Kidney (tissue), 14 donors: ENCODE data around the gene EMP1. TPM values are rescaled to one million over a fixed set of nuclear protein-coding genes. Genes with fewer than 3 reads are reported as not detected.

Source experiments
- DNase-seq, 5 donors: peaks; one replicate each; pipeline ENCODE4 v3.0.0-alpha.2; 2013 to 2020
- FAIRE-seq: peaks from 2 replicates; lab custom pipeline; 2012; peaks lifted over from hg19 to GRCh38; lab: Jason Lieb, UNC
- H3K27ac ChIP-seq, 2 donors: one replicate each; pipeline ENCODE4 v1.7.0; 2013; ENCODE audit warnings: low read depth in 2 of 2, low read length in 2 of 2, inconsistent platforms in 1 of 2
- H3K27me3 ChIP-seq: one replicate; pipeline ENCODE4 v1.7.1; 2013; ENCODE audit warnings: low read length, inconsistent platforms; ENCODE audit not compliant: control insufficient read depth, insufficient read depth
- H3K36me3 ChIP-seq, 3 donors: one replicate each; pipeline versions ENCODE4 v1.7.0 to v1.7.1; 2013; ENCODE audit warnings: low read length in 3 of 3, control low read depth in 1 of 3, inconsistent platforms in 1 of 3; ENCODE audit not compliant: insufficient read depth in 3 of 3, control insufficient read depth in 2 of 3
- H3K4me1 ChIP-seq, 3 donors: one replicate each; pipeline versions ENCODE4 v1.7.0 to v1.7.1; 2013; ENCODE audit warnings: low read length in 3 of 3, inconsistent platforms in 1 of 3, low read depth in 1 of 3; ENCODE audit not compliant: control insufficient read depth in 2 of 3, insufficient read depth in 2 of 3
- H3K4me3 ChIP-seq, 3 donors: one replicate each; pipeline versions ENCODE4 v1.7.0 to v1.8.1; 2013; ENCODE audit warnings: low read length in 3 of 3, control low read depth in 1 of 3, inconsistent platforms in 1 of 3
- H3K9ac ChIP-seq, 3 donors: one replicate each; pipeline versions ENCODE4 v1.7.0 to v1.7.1; 2013; ENCODE audit warnings: low read length in 3 of 3, control low read depth in 1 of 3, inconsistent platforms in 1 of 3
- H3K9me3 ChIP-seq, 3 donors: one replicate each; pipeline versions ENCODE4 v1.7.0 to v1.7.1; 2013; ENCODE audit warnings: low read length in 3 of 3, control low read depth in 1 of 3, inconsistent platforms in 1 of 3; ENCODE audit not compliant: control insufficient read depth in 2 of 3, insufficient read depth in 1 of 3
- intact Hi-C: fragments of 100-400 bp; cut with DNase I; formaldehyde crosslinking; loops from one replicate; pipeline ENCODE4 v1.11.1; 2022
- polyA plus RNA-seq: library from polyadenylated mRNA; stranded (reverse); fragments of 350-450 nt; fragmentation: Illumina TruSeq; extraction: RNeasy Lipid Tissue Mini Kit (QIAGEN cat#74804); gene quantifications from one replicate; pipeline ENCODE4 v1.2.3, GENCODE V29; 2014; ENCODE audit warnings: low read depth, low replicate concordance; ENCODE audit not compliant: insufficient read depth
- total RNA-seq: library from RNA; stranded (reverse); fragmentation: NEBNext Ultra II Directional; extraction: Animal tissue kit (Norgen Biotek cat#: 25700); gene quantifications from one replicate; pipeline ENCODE4 v1.2.1, GENCODE V29; 2021
- TF ChIP-seq, protein P1 (sequence below): IDR thresholded peaks from 3 replicates; pipeline ENCODE4 v1.5.1; 2012; ENCODE audit warnings: mild to moderate bottlenecking, moderate library complexity, borderline replicate concordance; ENCODE audit not compliant: insufficient read depth; ENCODE audit errors: extremely low read depth
- donor health status: control.
- donor health status: control.
- donor health status: control.
- donor health status: control.
- donor health status: control.
- donor health status: DM: yes; HTN: yes; CAD: no.
- donor health status: Normal renal cell carcinoma (clear cell type).

Gene EMP1
- total and polyA plus RNA-seq, 2 donors from 2014 or later = 45.1 to 431 TPM

- FAIRE-seq = no peak
- TF ChIP-seq, protein P1, sequence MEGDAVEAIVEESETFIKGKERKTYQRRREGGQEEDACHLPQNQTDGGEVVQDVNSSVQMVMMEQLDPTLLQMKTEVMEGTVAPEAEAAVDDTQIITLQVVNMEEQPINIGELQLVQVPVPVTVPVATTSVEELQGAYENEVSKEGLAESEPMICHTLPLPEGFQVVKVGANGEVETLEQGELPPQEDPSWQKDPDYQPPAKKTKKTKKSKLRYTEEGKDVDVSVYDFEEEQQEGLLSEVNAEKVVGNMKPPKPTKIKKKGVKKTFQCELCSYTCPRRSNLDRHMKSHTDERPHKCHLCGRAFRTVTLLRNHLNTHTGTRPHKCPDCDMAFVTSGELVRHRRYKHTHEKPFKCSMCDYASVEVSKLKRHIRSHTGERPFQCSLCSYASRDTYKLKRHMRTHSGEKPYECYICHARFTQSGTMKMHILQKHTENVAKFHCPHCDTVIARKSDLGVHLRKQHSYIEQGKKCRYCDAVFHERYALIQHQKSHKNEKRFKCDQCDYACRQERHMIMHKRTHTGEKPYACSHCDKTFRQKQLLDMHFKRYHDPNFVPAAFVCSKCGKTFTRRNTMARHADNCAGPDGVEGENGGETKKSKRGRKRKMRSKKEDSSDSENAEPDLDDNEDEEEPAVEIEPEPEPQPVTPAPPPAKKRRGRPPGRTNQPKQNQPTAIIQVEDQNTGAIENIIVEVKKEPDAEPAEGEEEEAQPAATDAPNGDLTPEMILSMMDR = no peak
- H3K9ac ChIP-seq = no peak overlapping the region
- no peaks in the 10 kb centered on the region for H3K27me3 ChIP-seq
- H3K4me3 ChIP-seq = no peak overlapping the region
- no peak for DNase-seq
- no peaks in the 10 kb centered on the region for H3K36me3 ChIP-seq
- no peaks in the 10 kb centered on the region for H3K4me1 ChIP-seq
- H3K9me3 ChIP-seq = peaks cover 0 to 5% (median 0%) of the 10 kb centered on the region in 3 donors
- no peak overlapping the region for H3K27ac ChIP-seq
- intact Hi-C loops = no loop called here
These were observed 48.1 kb upstream of the EMP1 start for GRCh38 chr12:13148485-13148847.

DNA sequence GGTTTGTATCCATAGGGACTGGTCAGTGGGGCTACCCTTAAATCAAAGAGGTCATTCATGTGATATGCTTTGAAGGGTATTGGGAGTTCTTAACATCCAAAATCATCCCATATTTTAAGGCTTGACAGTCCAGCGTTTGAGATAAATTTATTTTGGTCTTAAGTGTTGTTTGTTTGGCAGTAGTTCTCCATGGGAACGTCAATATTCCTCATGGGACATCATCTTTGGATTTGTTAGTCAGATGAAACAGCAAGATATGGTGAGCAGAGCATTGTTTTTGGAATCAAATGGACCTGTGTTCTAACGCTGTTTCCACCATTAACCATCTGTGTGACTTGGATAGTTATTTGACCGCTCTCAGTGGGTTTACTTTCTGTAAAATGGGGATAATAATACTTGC, 47.1 kb upstream of the EMP1 start:
- H3K27ac ChIP-seq = no peak overlapping the region
- peaks cover 0 to 5% (median 0%) of the 10 kb centered on the region in 3 donors for H3K9me3 ChIP-seq
- H3K36me3 ChIP-seq = no peaks in the 10 kb centered on the region
- DNase-seq (no peak), FAIRE-seq (no peak)
- H3K4me1 ChIP-seq = no peaks in the 10 kb centered on the region
- H3K27me3 ChIP-seq = no peaks in the 10 kb centered on the region
- TF ChIP-seq, protein P1 = no peak
- intact Hi-C loops = no loop called here
- H3K4me3 ChIP-seq = no peak overlapping the region
- H3K9ac ChIP-seq = no peak overlapping the region

- no peak overlapping the region for H3K27ac ChIP-seq
- TF ChIP-seq, protein P1 = no peak
- FAIRE-seq = no peak
- H3K9me3 ChIP-seq = peaks cover 0 to 5% (median 0%) of the 10 kb centered on the region in 3 donors
- DNase-seq = no peak
- no peaks in the 10 kb centered on the region for H3K4me1 ChIP-seq
- H3K4me3 ChIP-seq = no peak overlapping the region
- no peak overlapping the region for H3K9ac ChIP-seq
- H3K27me3 ChIP-seq = no peaks in the 10 kb centered on the region
- H3K36me3 ChIP-seq = no peaks in the 10 kb centered on the region
- intact Hi-C loops = no loop called here
These were observed 44.2 kb upstream of the EMP1 start for GRCh38 chr12:13152281-13152680.

- Histone ChIP-seq H3K27ac (no peak overlapping the region), H3K27me3 (no peaks in the 10 kb centered on the region), H3K9ac (no peak overlapping the region), H3K36me3 (no peaks in the 10 kb centered on the region), H3K9me3 (peaks cover 0 to 5% (median 0%) of the 10 kb centered on the region in 3 donors), H3K4me3 (no peak overlapping the region), H3K4me1 (no peaks in the 10 kb centered on the region)
- intact Hi-C loops = no loop called here
- FAIRE-seq (no peak), DNase-seq (no peak)
- TF ChIP-seq, protein P1 = no peak
These were observed 43.8 kb upstream of the EMP1 start for GRCh38 chr12:13152756-13153155.
